HUES6 (cell line): ENCODE measurements around the gene HSD17B13.
"Not testable (repeated sequence)": the region's sequence is repeated elsewhere in the genome, so short reads cannot be mapped to it uniquely, and the experiment has no call there.

ENCODE experiments used
- H3K27ac ChIP-seq: 2 replicates; pipeline ENCODE4 v1.7.0; 2013; ENCODE audit warnings: low read depth, mild to moderate bottlenecking, low read length, inconsistent platforms
- H3K27me3 ChIP-seq: 2 replicates; pipeline ENCODE4 v1.6.1; 2013; ENCODE audit warnings: low read length; ENCODE audit not compliant: control insufficient read depth, insufficient read depth
- H3K36me3 ChIP-seq: 2 replicates; pipeline ENCODE4 v1.6.1; 2013; ENCODE audit warnings: low read length; ENCODE audit not compliant: control insufficient read depth, insufficient read depth
- H3K4me1 ChIP-seq: 2 replicates; pipeline ENCODE4 v1.6.1; 2013; ENCODE audit warnings: low read length; ENCODE audit not compliant: control insufficient read depth, insufficient read depth
- H3K4me3 ChIP-seq: 2 replicates; pipeline ENCODE4 v1.5.1; 2013; ENCODE audit warnings: low read depth, low read length
- H3K9ac ChIP-seq: one replicate; pipeline ENCODE4 v1.6.1; 2013; ENCODE audit warnings: mild to moderate bottlenecking, low read length
- H3K9me3 ChIP-seq: 2 replicates; pipeline ENCODE4 v1.6.1; 2013; ENCODE audit warnings: low read depth, low read length; ENCODE audit not compliant: control insufficient read depth, insufficient read depth

Gene HSD17B13

DNA sequence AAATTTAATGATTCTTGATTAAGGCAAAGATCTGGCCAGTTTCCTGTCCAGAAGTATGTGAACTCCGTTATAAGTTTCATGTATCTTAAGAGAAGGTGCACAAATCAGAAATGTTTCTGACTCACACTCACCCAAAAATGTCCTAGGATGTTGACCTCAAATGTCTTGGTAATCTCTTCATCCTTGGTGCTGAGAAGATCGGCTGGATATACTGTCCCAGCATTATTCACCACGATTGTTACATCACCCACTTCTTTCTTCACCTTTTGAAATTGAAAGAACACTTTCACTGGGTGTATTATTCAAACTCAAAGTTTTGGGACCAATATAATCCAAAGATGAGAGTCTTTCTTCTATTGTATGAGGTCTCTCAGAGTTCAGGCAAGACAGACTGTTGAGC lies 5.7 kb downstream of the HSD17B13 start:
- Histone ChIP-seq H3K9ac (no peak overlapping the region), H3K27ac (no peak overlapping the region), H3K4me3 (no peak overlapping the region), H3K9me3 (no peaks in the 10 kb centered on the region), H3K27me3 (no peaks in the 10 kb centered on the region), H3K4me1 (no peaks in the 10 kb centered on the region), H3K36me3 (no peaks in the 10 kb centered on the region)

DNA sequence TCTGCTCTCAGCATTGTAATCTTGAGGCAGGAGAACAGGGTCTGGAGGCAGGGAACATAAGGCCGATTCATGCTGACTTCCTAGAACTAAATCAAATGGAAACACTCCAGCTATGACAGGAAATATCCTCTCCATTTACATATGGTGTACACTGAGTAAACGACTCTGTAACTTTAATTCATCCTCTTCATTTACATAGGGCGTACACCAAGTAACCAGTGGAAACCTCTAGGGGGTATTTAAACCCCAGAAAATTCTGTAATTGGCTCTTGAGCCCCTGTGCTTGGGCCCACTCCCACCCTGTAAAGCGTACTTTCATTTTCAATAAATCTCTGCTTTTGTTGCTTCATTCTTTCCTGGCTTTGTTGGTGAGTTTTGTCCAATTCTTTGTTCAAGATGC lies 7.7 kb downstream of the HSD17B13 start:
- not testable (repeated sequence) for H3K9me3 ChIP-seq, H3K27ac ChIP-seq, H3K27me3 ChIP-seq, H3K4me1 ChIP-seq, H3K36me3 ChIP-seq, H3K4me3 ChIP-seq, H3K9ac ChIP-seq

DNA sequence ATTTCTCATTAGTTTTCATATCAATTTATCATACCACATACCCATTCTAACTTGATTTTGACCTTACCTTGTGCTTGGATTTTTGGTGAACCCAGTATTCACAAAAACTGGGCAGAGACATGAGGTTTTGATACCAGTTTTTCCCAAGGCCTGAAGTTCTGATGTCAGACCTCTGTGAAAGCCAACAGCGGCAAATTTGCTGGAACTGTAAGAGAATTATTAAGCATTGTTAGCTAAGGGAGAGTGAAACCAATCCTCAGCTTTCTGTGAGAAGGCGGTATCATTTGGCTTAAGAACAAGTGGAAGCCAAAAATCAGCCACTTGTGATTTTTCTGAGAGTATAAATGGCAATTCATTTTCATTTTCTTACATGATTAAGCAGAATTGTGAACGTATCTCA lies 8.9 kb downstream of the HSD17B13 start:
- Histone ChIP-seq H3K9ac (no peak overlapping the region), H3K9me3 (no peaks in the 10 kb centered on the region), H3K4me1 (no peaks in the 10 kb centered on the region), H3K4me3 (no peak overlapping the region), H3K36me3 (no peaks in the 10 kb centered on the region), H3K27ac (no peak overlapping the region), H3K27me3 (no peaks in the 10 kb centered on the region)

DNA sequence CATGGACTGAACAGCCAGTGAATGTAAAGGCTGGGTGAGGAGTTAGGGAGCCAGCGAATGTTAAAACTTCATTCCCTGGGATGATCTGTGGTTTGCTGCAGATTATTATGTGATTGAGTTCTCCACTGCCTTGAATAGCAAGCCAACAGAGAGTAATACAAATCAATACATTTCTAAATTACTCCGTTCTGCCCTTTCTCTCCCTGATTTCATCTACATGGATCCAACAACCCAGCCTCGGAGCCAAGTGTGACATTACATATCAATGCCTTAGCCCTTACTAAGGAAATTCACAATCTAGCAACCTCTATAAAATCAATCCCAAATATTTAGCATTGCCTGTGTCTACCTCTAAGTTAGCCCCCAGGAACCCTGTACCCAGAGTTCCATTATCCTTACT lies 11.0 kb downstream of the HSD17B13 start:
- H3K27me3 ChIP-seq, result no peaks in the 10 kb centered on the region
- H3K4me3 ChIP-seq, result no peak overlapping the region
- H3K27ac ChIP-seq, result no peak overlapping the region
- H3K4me1 ChIP-seq, result no peaks in the 10 kb centered on the region
- no peaks in the 10 kb centered on the region for H3K36me3 ChIP-seq
- no peak overlapping the region for H3K9ac ChIP-seq
- H3K9me3 ChIP-seq, result no peaks in the 10 kb centered on the region

DNA sequence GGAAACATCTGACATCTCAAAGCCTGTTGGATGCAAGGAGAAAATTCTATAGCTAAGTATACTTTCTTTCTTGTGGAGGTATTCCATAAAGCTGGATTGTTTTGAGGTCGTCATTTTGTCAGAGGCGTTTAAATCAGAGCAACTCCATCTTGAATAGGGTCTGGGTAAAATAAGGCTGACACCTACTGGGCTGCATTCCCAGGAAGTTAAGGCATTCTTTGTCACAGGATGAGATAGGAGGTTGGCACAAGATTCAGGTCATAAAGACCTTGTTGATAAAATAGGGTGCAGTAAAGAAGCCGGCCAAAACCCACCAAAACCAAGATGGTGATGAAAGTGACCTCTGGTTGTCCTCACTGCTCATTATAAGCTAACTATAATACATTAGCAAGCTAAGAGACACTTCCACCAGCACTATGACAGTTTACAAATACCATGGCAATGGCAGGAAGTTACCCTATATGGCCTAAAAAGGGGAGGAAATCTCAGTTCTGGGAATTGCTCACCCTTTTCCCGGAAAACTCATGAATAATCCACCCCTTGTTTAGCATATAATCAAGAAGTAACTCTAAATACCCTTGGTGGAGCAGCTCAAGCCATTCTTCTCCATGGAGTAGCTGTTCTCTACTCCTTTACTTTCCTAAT lies 11.9 kb downstream of the HSD17B13 start:
- no peaks in the 10 kb centered on the region for H3K36me3 ChIP-seq
- H3K27ac ChIP-seq, result no peak overlapping the region
- no peaks in the 10 kb centered on the region for H3K27me3 ChIP-seq
- H3K4me3 ChIP-seq, result no peak overlapping the region
- H3K9me3 ChIP-seq, result no peaks in the 10 kb centered on the region
- no peak overlapping the region for H3K9ac ChIP-seq
- no peaks in the 10 kb centered on the region for H3K4me1 ChIP-seq

DNA sequence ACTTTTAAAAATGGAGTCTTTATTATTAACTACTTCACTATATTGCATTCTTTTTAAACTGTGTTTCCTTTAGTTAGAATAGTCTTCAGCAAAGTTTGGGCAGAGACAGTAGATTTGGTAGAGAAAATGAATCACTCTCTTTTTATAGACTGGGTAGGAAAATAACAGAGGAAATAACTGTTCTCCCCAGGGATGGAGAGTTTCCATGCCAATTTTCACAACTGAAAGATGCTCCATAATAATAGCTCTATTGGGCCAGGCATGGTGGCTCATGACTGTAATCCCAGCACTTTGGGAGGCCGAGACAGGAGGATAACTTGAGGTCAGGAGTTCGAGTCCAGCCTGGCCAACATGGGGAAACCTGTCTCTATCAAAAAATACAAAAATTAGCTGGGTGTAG lies 13.1 kb downstream of the HSD17B13 start:
- Histone ChIP-seq H3K9me3 (no peaks in the 10 kb centered on the region), H3K4me1 (no peaks in the 10 kb centered on the region), H3K27ac (no peak overlapping the region), H3K27me3 (no peaks in the 10 kb centered on the region), H3K36me3 (no peaks in the 10 kb centered on the region), H3K9ac (no peak overlapping the region), H3K4me3 (no peak overlapping the region)

DNA sequence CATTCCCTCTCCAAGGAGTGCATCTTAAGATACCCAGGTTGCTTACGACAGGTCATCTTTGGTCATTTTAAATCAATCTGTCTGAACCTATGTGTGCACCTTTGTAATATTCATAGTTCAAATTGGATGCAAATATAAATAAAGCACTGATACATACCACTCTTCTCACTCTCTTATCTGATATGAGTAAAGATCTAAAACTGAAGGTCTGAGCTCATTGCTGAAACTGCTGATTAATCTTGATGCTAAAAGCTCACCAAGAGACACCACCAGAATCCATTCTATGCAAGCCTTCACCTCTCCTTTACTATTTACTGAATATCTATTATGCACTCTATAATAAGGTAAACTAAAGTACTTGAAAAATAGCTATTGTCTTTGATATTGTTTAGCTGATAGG lies 16.6 kb downstream of the HSD17B13 start:
- no peaks in the 10 kb centered on the region for H3K27me3 ChIP-seq
- no peaks in the 10 kb centered on the region for H3K9me3 ChIP-seq
- H3K9ac ChIP-seq, result no peak overlapping the region
- H3K27ac ChIP-seq, result no peak overlapping the region
- no peaks in the 10 kb centered on the region for H3K4me1 ChIP-seq
- H3K36me3 ChIP-seq, result no peaks in the 10 kb centered on the region
- no peak overlapping the region for H3K4me3 ChIP-seq

DNA sequence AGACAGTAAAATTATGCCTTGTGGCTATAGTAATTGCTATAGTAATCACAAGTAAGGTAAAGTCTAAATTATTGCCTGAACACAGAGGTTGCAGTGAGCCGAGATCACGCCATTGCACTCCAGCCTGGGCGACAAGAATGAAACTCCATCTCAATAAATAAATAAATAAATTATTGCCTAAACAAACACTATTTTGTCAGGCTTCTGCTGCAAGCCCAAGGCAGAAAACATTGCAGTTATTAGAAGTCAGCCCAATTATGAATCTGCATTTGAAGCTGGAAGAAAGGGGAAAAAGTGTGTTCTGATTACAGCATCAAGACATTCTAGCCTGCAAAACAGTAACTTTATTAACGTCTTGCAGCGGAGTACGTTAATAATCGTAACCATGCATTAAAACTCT lies 17.1 kb downstream of the HSD17B13 start:
- Histone ChIP-seq H3K9me3 (no peaks in the 10 kb centered on the region), H3K27me3 (no peaks in the 10 kb centered on the region), H3K4me3 (no peak overlapping the region), H3K36me3 (no peaks in the 10 kb centered on the region), H3K4me1 (no peaks in the 10 kb centered on the region), H3K9ac (no peak overlapping the region), H3K27ac (no peak overlapping the region)

DNA sequence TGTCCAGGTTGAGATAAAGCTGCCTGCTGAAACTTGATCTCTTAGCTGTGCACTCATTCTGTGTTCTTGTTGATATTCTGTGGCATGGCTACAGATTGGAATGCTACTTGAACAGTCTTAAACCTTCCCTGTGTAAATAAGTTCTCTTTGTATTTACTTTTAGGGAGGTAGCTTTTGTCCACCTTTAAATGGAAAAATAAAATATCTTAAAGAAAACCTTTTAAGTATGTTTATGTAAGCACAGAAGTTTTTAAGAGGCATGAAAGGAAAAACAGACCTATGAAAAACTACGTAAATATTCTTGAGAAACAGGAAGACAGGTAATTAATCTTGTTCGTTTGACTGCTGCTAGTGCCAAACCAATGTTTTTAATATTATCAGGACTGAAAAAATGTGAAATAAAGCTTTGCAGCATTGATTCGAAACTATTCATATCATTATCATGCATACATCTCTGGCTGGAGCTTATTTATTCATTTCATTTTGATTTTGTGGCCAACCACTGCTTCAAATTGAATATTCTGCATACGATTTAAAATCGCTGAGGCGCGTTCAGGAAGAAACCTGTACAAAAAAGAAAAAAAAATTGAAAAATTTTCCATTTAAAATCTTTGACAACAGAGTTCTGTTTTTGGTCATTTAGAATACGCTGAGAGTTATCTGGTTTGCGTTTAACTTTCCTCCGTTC lies 17.8 kb downstream of the HSD17B13 start:
- H3K27ac ChIP-seq, result no peak overlapping the region
- H3K9me3 ChIP-seq, result no peaks in the 10 kb centered on the region
- H3K27me3 ChIP-seq, result no peaks in the 10 kb centered on the region
- no peaks in the 10 kb centered on the region for H3K36me3 ChIP-seq
- H3K4me3 ChIP-seq, result no peak overlapping the region
- H3K4me1 ChIP-seq, result no peaks in the 10 kb centered on the region
- H3K9ac ChIP-seq, result no peak overlapping the region

DNA sequence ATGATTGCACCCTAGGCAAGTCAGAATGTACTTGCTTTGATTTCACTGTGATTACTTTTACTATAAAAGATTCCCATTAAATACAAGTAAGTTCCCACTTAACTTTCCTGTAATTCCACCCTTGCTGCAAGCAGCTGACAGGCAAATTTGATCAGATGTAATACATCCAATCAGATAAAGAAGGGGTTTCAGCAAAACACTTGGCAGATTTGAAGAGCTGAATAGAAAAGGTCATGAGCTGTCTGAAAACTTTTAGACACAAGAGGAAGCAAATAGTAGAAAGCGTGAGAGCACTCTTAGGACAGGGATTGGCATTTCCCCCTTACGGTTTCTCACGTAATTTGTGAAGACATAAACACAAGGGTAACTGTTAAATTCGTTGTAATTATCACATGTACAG lies 22.8 kb downstream of the HSD17B13 start:
- Histone ChIP-seq H3K9ac (no peak overlapping the region), H3K27ac (no peak overlapping the region), H3K36me3 (no peaks in the 10 kb centered on the region), H3K27me3 (no peaks in the 10 kb centered on the region), H3K9me3 (no peaks in the 10 kb centered on the region), H3K4me3 (no peak overlapping the region), H3K4me1 (no peaks in the 10 kb centered on the region)

DNA sequence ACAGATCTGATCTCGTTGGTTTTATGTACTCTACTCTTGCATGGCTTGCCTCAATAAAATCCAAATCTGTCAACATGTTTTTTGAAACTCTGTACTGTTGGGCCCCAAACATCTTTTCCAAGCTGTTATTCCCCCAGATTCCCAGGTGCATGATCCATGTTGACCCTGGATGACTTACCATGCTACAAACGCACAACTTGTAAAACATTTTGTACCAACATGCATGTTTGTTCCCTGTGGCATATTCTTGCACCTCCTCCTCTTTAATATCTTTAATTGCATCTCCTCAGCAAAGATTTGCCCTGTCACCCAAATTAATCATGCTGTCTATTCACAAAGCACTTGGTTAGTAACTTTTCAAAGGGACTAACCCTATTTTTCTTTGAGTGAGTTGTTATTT lies 24.3 kb downstream of the HSD17B13 start:
- H3K9ac ChIP-seq, result no peak overlapping the region
- no peaks in the 10 kb centered on the region for H3K36me3 ChIP-seq
- H3K27me3 ChIP-seq, result no peaks in the 10 kb centered on the region
- H3K4me3 ChIP-seq, result no peak overlapping the region
- peaks cover 7% of the 10 kb centered on the region for H3K9me3 ChIP-seq
- no peaks in the 10 kb centered on the region for H3K4me1 ChIP-seq
- H3K27ac ChIP-seq, result no peak overlapping the region
